ENCODE measurements around the gene C17orf67. TPM values are rescaled to one million over a fixed set of nuclear protein-coding genes. Genes with fewer than 3 reads are reported as not detected.

C17orf67 gene
- total and polyA plus RNA-seq, 2 experiments from 2014 or later, result 1.0 to 3.7 TPM

- Histone ChIP-seq H3K4me1 (ENCODE audit: insufficient read depth) (no peaks in the 10 kb centered on the region), H3K4me3 (no peak overlapping the region), H3K36me3 (ENCODE audit: insufficient read depth) (no peaks in the 10 kb centered on the region), H3K79me2 (replicated peaks; ENCODE audit: insufficient read depth) (no peaks in the 10 kb centered on the region), H3K27me3 (ENCODE audit: insufficient read depth) (no peaks in the 10 kb centered on the region), H3K9me2 (ENCODE audit: insufficient read depth) (no peaks in the 10 kb centered on the region), H4K20me1 (replicated peaks; ENCODE audit: insufficient read depth) (no peaks in the 10 kb centered on the region), H2AFZ (no peak overlapping the region), H3F3A (replicated peaks; ENCODE audit: low read depth) (no peaks in the 10 kb centered on the region), H3K27ac (ENCODE audit: low read depth) (no peak overlapping the region), H3K4me2 (no peak overlapping the region)
- DNase-seq (ENCODE audit: low spot score) (no peak), ATAC-seq (no peak)
- TF ChIP-seq ZNF114 (CRISPR knock-in tag; IDR thresholded peaks at IDR 0.05) (no peak), ZNF331 (CRISPR knock-in tag; IDR thresholded peaks at IDR 0.05; ENCODE audit: low read depth) (no peak), REST (IDR thresholded peaks at IDR 0.05; ENCODE audit: unreplicated experiment) (no peak), STAT1 (IDR thresholded peaks at IDR 0.05; ENCODE audit: unreplicated experiment) (no peak), EZH2phosphoT487 (IDR thresholded peaks at IDR 0.05; ENCODE audit: unreplicated experiment) (no peak), ZNF462 (CRISPR knock-in tag; IDR thresholded peaks at IDR 0.05) (no peak), JUNB (IDR thresholded peaks at IDR 0.05; ENCODE audit: unreplicated experiment) (no peak), CTCF (conservative IDR thresholded peaks at IDR 0.05; ENCODE audit: low read depth in 2 of 2) (no peak), POLR2AphosphoS5 (IDR thresholded peaks at IDR 0.05; ENCODE audit: low read depth) (no peak), NANOG (IDR thresholded peaks at IDR 0.05; ENCODE audit: borderline replicate concordance) (no peak), EZH2 (IDR thresholded peaks at IDR 0.05; ENCODE audit: low read depth, unreplicated experiment) (no peak), ETS1 (IDR thresholded peaks at IDR 0.05) (no peak), CREB1 (CRISPR knock-in tag; IDR thresholded peaks at IDR 0.05; ENCODE audit: low read depth) (no peak)
- Mint-ChIP-seq H3K27me3 (ENCODE audit: insufficient read depth, low read depth, poor library complexity) (peaks cover 2% of the 10 kb centered on the region), H3K27ac (no peak overlapping the region), H3K36me3 (ENCODE audit: low read depth) (no peaks in the 10 kb centered on the region), H3K4me3 (no peak overlapping the region), H3K4me1 (peaks cover 9% of the 10 kb centered on the region), H3K9me3 (no peaks in the 10 kb centered on the region)
These were observed 23.4 kb downstream of the C17orf67 start for GRCh38 chr17:56810343-56810742.

Data from GM23338 (cell line).